Trophoblast cell (in vitro differentiated cells and primary cell): ENCODE data around the gene PLPP4.

Source experiments
- DNase-seq, 2 donors: peaks; one replicate each; pipeline ENCODE4 v3.0.0-alpha.2; 2016
- H2AFZ ChIP-seq: 2 replicates; pipeline ENCODE4 v1.6.1; 2013; ENCODE audit warnings: low read length, moderate library complexity, mild to moderate bottlenecking; ENCODE audit not compliant: insufficient read depth, poor library complexity
- H2AK5ac ChIP-seq: 2 replicates; pipeline ENCODE4 v1.6.1; 2013; ENCODE audit warnings: mild to moderate bottlenecking, low read length
- H2BK120ac ChIP-seq: 2 replicates; pipeline ENCODE4 v1.6.1; 2013; ENCODE audit warnings: low read length, mild to moderate bottlenecking, moderate library complexity; ENCODE audit not compliant: insufficient read depth, poor library complexity
- H2BK12ac ChIP-seq: 2 replicates; pipeline ENCODE4 v1.6.1; 2013; ENCODE audit warnings: mild to moderate bottlenecking, low read length, moderate library complexity
- H2BK5ac ChIP-seq: 2 replicates; pipeline ENCODE4 v1.6.1; 2013; ENCODE audit warnings: low read length, low read depth, moderate library complexity, mild to moderate bottlenecking; ENCODE audit not compliant: poor library complexity
- H3K14ac ChIP-seq: 2 replicates; pipeline ENCODE4 v1.6.1; 2013; ENCODE audit warnings: mild to moderate bottlenecking, low read length
- H3K18ac ChIP-seq: 2 replicates; pipeline ENCODE4 v1.6.1; 2013; ENCODE audit warnings: mild to moderate bottlenecking, low read length
- H3K23ac ChIP-seq: 2 replicates; pipeline ENCODE4 v1.6.1; 2013; ENCODE audit warnings: low read length
- H3K27ac ChIP-seq: 2 replicates; pipeline ENCODE4 v1.5.1; 2013; ENCODE audit warnings: low read depth, mild to moderate bottlenecking, inconsistent platforms, low read length, moderate library complexity
- H3K27me3 ChIP-seq: 2 replicates; pipeline ENCODE4 v1.6.1; 2013; ENCODE audit warnings: inconsistent platforms, mild to moderate bottlenecking, low read length, moderate library complexity; ENCODE audit not compliant: insufficient read depth
- H3K36me3 ChIP-seq, 2 experiments: 1 replicate in 1 of 2; 2 replicates in 1 of 2; pipeline ENCODE4 v1.6.1; 2013; ENCODE audit warnings: low read length in 2 of 2, mild to moderate bottlenecking in 2 of 2, moderate library complexity in 1 of 2; ENCODE audit not compliant: insufficient read depth in 2 of 2, control insufficient read depth in 1 of 2
- H3K4ac ChIP-seq: 2 replicates; pipeline ENCODE4 v1.6.1; 2013; ENCODE audit warnings: low read depth, mild to moderate bottlenecking, low read length, moderate library complexity
- H3K4me1 ChIP-seq, 2 experiments: 1 replicate in 1 of 2; 2 replicates in 1 of 2; pipeline ENCODE4 v1.6.1; 2013; ENCODE audit warnings: low read length in 2 of 2, mild to moderate bottlenecking in 2 of 2, moderate library complexity in 1 of 2; ENCODE audit not compliant: insufficient read depth in 2 of 2, control insufficient read depth in 1 of 2
- H3K4me2 ChIP-seq: 2 replicates; pipeline ENCODE4 v1.6.1; 2013; ENCODE audit warnings: inconsistent platforms, mild to moderate bottlenecking, low read length, moderate library complexity
- H3K4me3 ChIP-seq: 2 replicates; pipeline ENCODE4 v1.5.1; 2013; ENCODE audit warnings: mild to moderate bottlenecking, low read depth, low read length, inconsistent platforms
- H3K79me1 ChIP-seq: one replicate; pipeline ENCODE4 v1.6.1; 2013; ENCODE audit warnings: low read length
- H3K79me2 ChIP-seq: 2 replicates; pipeline ENCODE4 v1.6.1; 2013; ENCODE audit warnings: low read length, mild to moderate bottlenecking; ENCODE audit not compliant: control insufficient read depth, insufficient read depth, poor library complexity
- H3K9ac ChIP-seq: 2 replicates; pipeline ENCODE4 v1.6.1; 2013; ENCODE audit warnings: mild to moderate bottlenecking, low read length
- H3K9me3 ChIP-seq: 2 replicates; pipeline ENCODE4 v1.6.1; 2013; ENCODE audit warnings: low read depth, mild to moderate bottlenecking, control low read depth, inconsistent platforms, low read length; ENCODE audit not compliant: insufficient read depth
- H4K12ac ChIP-seq: 2 replicates; pipeline ENCODE4 v1.6.1; 2013; ENCODE audit warnings: low read depth, mild to moderate bottlenecking, low read length, moderate library complexity
- H4K8ac ChIP-seq: 2 replicates; pipeline ENCODE4 v1.6.1; 2013; ENCODE audit warnings: low read depth, mild to moderate bottlenecking, low read length, moderate library complexity
- H4K91ac ChIP-seq: one replicate; pipeline ENCODE4 v1.6.1; 2013; ENCODE audit warnings: low read depth, mild to moderate bottlenecking, low read length, moderate library complexity
- WGBS: extraction: QIAGEN DNeasy Blood & Tissue Kit; methylation state at CpG from one replicate; pipeline ENCODE4 v1.1.7; 2013; ENCODE audit warnings: missing lambda C conversion rate; ENCODE audit not compliant: insufficient read length, insufficient coverage; ENCODE audit errors: extremely low coverage; 5-methylcytosine and 5-hydroxymethylcytosine counted together

Gene PLPP4

GRCh38 chr10:120513307-120513796 lies 56.3 kb downstream of the PLPP4 start:
- H2BK5ac ChIP-seq = no peak overlapping the region
- H3K79me2 ChIP-seq = no peaks in the 10 kb centered on the region
- H2AFZ ChIP-seq = no peak overlapping the region
- no peaks in the 10 kb centered on the region for H3K27me3 ChIP-seq
- no peak overlapping the region for H2BK12ac ChIP-seq
- no peak overlapping the region for H2BK120ac ChIP-seq
- H3K9ac ChIP-seq = no peak overlapping the region
- no peak overlapping the region for H3K18ac ChIP-seq
- no peak overlapping the region for H4K8ac ChIP-seq
- no peak overlapping the region for H4K91ac ChIP-seq
- no peak overlapping the region for H3K27ac ChIP-seq
- no peak overlapping the region for H2AK5ac ChIP-seq
- H3K23ac ChIP-seq = no peak overlapping the region
- H3K4me3 ChIP-seq = no peak overlapping the region
- H3K14ac ChIP-seq = no peak overlapping the region
- DNase-seq = no peak
- no peaks in the 10 kb centered on the region for H3K4me1 ChIP-seq
- no peaks in the 10 kb centered on the region for H3K79me1 ChIP-seq
- no peak overlapping the region for H4K12ac ChIP-seq
- WGBS = no CpG with 5 or more reads among the region's 3 CpGs
- no peak overlapping the region for H3K4me2 ChIP-seq
- peaks cover 2% of the 10 kb centered on the region for H3K9me3 ChIP-seq
- H3K36me3 ChIP-seq = no peaks in the 10 kb centered on the region
- no peak overlapping the region for H3K4ac ChIP-seq

- H3K9ac ChIP-seq = no peak overlapping the region
- no peak overlapping the region for H3K14ac ChIP-seq
- no peaks in the 10 kb centered on the region for H3K36me3 ChIP-seq
- peaks cover 1% of the 10 kb centered on the region for H3K9me3 ChIP-seq
- H3K79me2 ChIP-seq = no peaks in the 10 kb centered on the region
- no peak overlapping the region for H2AK5ac ChIP-seq
- H2AFZ ChIP-seq = no peak overlapping the region
- H3K4me2 ChIP-seq = no peak overlapping the region
- H3K18ac ChIP-seq = no peak overlapping the region
- H3K27me3 ChIP-seq = no peaks in the 10 kb centered on the region
- no peak overlapping the region for H2BK12ac ChIP-seq
- no peak overlapping the region for H3K4ac ChIP-seq
- DNase-seq = peak; percentile 18 to 58
- no peak overlapping the region for H2BK5ac ChIP-seq
- no peak overlapping the region for H4K8ac ChIP-seq
- no CpG with 5 or more reads among the region's 11 CpGs for WGBS
- H3K79me1 ChIP-seq = no peaks in the 10 kb centered on the region
- H3K4me3 ChIP-seq = no peak overlapping the region
- H2BK120ac ChIP-seq = no peak overlapping the region
- H3K23ac ChIP-seq = no peak overlapping the region
- no peak overlapping the region for H4K12ac ChIP-seq
- H3K27ac ChIP-seq = no peak overlapping the region
- no peaks in the 10 kb centered on the region for H3K4me1 ChIP-seq
- H4K91ac ChIP-seq = no peak overlapping the region
Measured at GRCh38 chr10:120514035-120514620, 57.1 kb downstream of the PLPP4 start.

- no peak overlapping the region for H2AK5ac ChIP-seq
- H3K18ac ChIP-seq = no peak overlapping the region
- H3K4me2 ChIP-seq = no peak overlapping the region
- no peak overlapping the region for H4K8ac ChIP-seq
- no peak for DNase-seq
- H2BK5ac ChIP-seq = no peak overlapping the region
- no peaks in the 10 kb centered on the region for H3K79me1 ChIP-seq
- no peak overlapping the region for H3K9ac ChIP-seq
- no peak overlapping the region for H3K4ac ChIP-seq
- H3K4me3 ChIP-seq = no peak overlapping the region
- no peaks in the 10 kb centered on the region for H3K27me3 ChIP-seq
- H3K79me2 ChIP-seq = no peaks in the 10 kb centered on the region
- H3K4me1 ChIP-seq = no peaks in the 10 kb centered on the region
- no peak overlapping the region for H2BK120ac ChIP-seq
- H3K9me3 ChIP-seq = peaks cover 1% of the 10 kb centered on the region
- no peak overlapping the region for H4K12ac ChIP-seq
- H3K36me3 ChIP-seq = no peaks in the 10 kb centered on the region
- H3K23ac ChIP-seq = no peak overlapping the region
- no CpG with 5 or more reads among the region's 2 CpGs for WGBS
- H3K14ac ChIP-seq = no peak overlapping the region
- no peak overlapping the region for H2AFZ ChIP-seq
- H3K27ac ChIP-seq = no peak overlapping the region
- no peak overlapping the region for H2BK12ac ChIP-seq
- H4K91ac ChIP-seq = no peak overlapping the region
Measured at GRCh38 chr10:120514959-120515358, 57.9 kb downstream of the PLPP4 start.

GRCh38 chr10:120515741-120516140 lies 58.7 kb downstream of the PLPP4 start:
- Histone ChIP-seq H3K23ac (no peak overlapping the region), H3K36me3 (no peaks in the 10 kb centered on the region), H3K4ac (no peak overlapping the region), H2BK12ac (no peak overlapping the region), H4K91ac (no peak overlapping the region), H4K12ac (no peak overlapping the region), H3K27ac (no peak overlapping the region), H2AFZ (no peak overlapping the region), H3K14ac (no peak overlapping the region), H2BK5ac (no peak overlapping the region), H2AK5ac (no peak overlapping the region), H3K4me2 (no peak overlapping the region), H3K4me3 (no peak overlapping the region), H3K79me1 (no peaks in the 10 kb centered on the region), H3K27me3 (no peaks in the 10 kb centered on the region), H3K4me1 (no peaks in the 10 kb centered on the region), H2BK120ac (no peak overlapping the region), H3K9me3 (peaks cover 1% of the 10 kb centered on the region), H3K79me2 (no peaks in the 10 kb centered on the region), H4K8ac (no peak overlapping the region), H3K18ac (no peak overlapping the region), H3K9ac (no peak overlapping the region)
- no peak for DNase-seq
- no CpG with 5 or more reads among the region's 2 CpGs for WGBS
